DND-41 (cell line): Measurements from ENCODE around the gene ZNRF2.

Experiments
- ATAC-seq: fragments of 200-7000 bp; cut with Tn5 transposase; 3 replicates; pipeline ENCODE4 v1.9.1; 2021; ENCODE audit warnings: low read depth; ENCODE audit not compliant: insufficient read depth
- DNase-seq: peaks from one replicate; pipeline ENCODE4 v3.0.0-alpha.2; 2020
- H2AFZ ChIP-seq: 2 replicates; pipeline ENCODE4 v1.6.0; 2012; ENCODE audit warnings: low read depth, low read length
- H3K27ac ChIP-seq: 2 replicates; pipeline ENCODE4 v1.5.1; 2012; ENCODE audit warnings: low read length, inconsistent platforms
- H3K27me3 ChIP-seq: fragments of 200-600 bp; sonication (generic); 2 replicates; pipeline ENCODE4 v1.6.0; 2012; ENCODE audit warnings: low read length, mild to moderate bottlenecking, inconsistent platforms; ENCODE audit not compliant: insufficient read depth, poor library complexity
- H3K36me3 ChIP-seq: 2 replicates; pipeline ENCODE4 v1.5.1; 2012; ENCODE audit warnings: low read length, inconsistent platforms; ENCODE audit not compliant: insufficient read depth
- H3K4me1 ChIP-seq: 2 replicates; pipeline ENCODE4 v1.5.1; 2012; ENCODE audit warnings: mild to moderate bottlenecking, low read length; ENCODE audit not compliant: insufficient read depth
- H3K4me2 ChIP-seq: 2 replicates; pipeline ENCODE4 v1.6.0; 2012; ENCODE audit warnings: mild to moderate bottlenecking, moderate library complexity, low read length, inconsistent platforms; ENCODE audit not compliant: insufficient read depth
- H3K4me3 ChIP-seq, 2 experiments: fragments of 200-600 bp in 1 of 2; shearing (Covaris generic) in 1 of 2; 2 replicates each; pipeline ENCODE4 v1.5.1; 2012 to 2016; ENCODE audit warnings: inconsistent platforms in 2 of 2, low read length in 2 of 2, mild to moderate bottlenecking in 2 of 2, low read depth in 1 of 2, moderate library complexity in 1 of 2
- H3K79me2 ChIP-seq: 2 replicates; pipeline ENCODE4 v1.6.0; 2012; ENCODE audit warnings: low read length, inconsistent platforms; ENCODE audit not compliant: insufficient read depth
- H3K9ac ChIP-seq: 2 replicates; pipeline ENCODE4 v1.6.0; 2012; ENCODE audit warnings: low read depth, mild to moderate bottlenecking, inconsistent platforms, low read length, moderate library complexity
- H3K9me3 ChIP-seq: 2 replicates; pipeline ENCODE4 v1.5.1; 2012; ENCODE audit warnings: low read length, moderate library complexity, mild to moderate bottlenecking, inconsistent platforms; ENCODE audit not compliant: insufficient read depth, severe bottlenecking
- H4K20me1 ChIP-seq: 2 replicates; pipeline ENCODE4 v1.6.0; 2012; ENCODE audit warnings: low read length; ENCODE audit not compliant: insufficient read depth
- CTCF ChIP-seq: IDR thresholded peaks from 2 replicates; pipeline ENCODE4 v1.5.1; 2012; ENCODE audit warnings: borderline replicate concordance, low read length, moderate library complexity, mild to moderate bottlenecking; ENCODE audit not compliant: poor library complexity, severe bottlenecking; ENCODE audit errors: extremely low read depth
- EZH2 ChIP-seq: IDR thresholded peaks from 3 replicates; pipeline ENCODE4 v1.6.1; 2012; ENCODE audit warnings: borderline replicate concordance, low read depth, mild to moderate bottlenecking, moderate library complexity, low read length, inconsistent platforms; ENCODE audit not compliant: severe bottlenecking

The ZNRF2 gene

GRCh38 chr7:30284298-30285066, at the start of gene ZNRF2:
TSS of gene ZNRF2 (plus strand) at chr7:30284597. CDS start at chr7:30285358, 761 bp downstream.
- H2AFZ ChIP-seq, result peak within 1 kb of the TSS; percentile 74
- no peaks in the 10 kb centered on the region for H3K27me3 ChIP-seq
- H3K4me3 ChIP-seq, result peak within 1 kb of the TSS; percentile 75 to 76; a peak in 3 of 4 replicates
- H3K27ac ChIP-seq, result peak within 1 kb of the TSS; percentile 94
- peak within 1 kb of the TSS; percentile 77 for H3K4me2 ChIP-seq
- DNase-seq, result peak; percentile 100
- H3K79me2 ChIP-seq, result peaks cover 39% of the 10 kb centered on the region
- ATAC-seq, result peak; percentile 88
- H4K20me1 ChIP-seq, result peaks cover 19% of the 10 kb centered on the region; the same call in 1 of the 2 replicates
- peaks cover 39% of the 10 kb centered on the region for H3K4me1 ChIP-seq
- no peak for TF ChIP-seq EZH2
- peak; percentile 51 for TF ChIP-seq CTCF
- H3K9ac ChIP-seq, result peak within 1 kb of the TSS; percentile 99
- peaks cover 2% of the 10 kb centered on the region for H3K9me3 ChIP-seq
- no peaks in the 10 kb centered on the region; the same call in 1 of the 2 replicates for H3K36me3 ChIP-seq

DNA sequence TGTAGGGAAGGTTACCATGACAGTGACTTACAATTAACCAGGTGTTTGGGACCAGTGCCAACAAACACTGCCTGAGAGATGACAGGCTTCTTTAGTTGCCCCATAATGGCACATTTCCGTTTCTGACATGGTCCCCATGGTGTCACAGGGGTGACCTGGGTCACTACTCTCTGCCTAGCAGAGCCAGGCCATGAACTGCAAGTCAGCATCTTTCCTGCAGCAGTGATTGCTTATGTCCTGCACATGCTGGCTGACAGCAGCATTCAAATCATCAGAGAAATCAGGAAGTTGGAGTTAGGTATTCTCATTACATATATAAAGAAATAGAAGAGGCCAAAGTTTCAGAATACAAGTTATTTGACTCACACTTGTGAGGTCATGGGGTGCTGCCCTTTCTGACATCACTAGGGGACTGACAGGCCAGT, 47.1 kb upstream of the ZNRF2 start:
- no peak for ATAC-seq
- no peak overlapping the region for H3K9ac ChIP-seq
- TF ChIP-seq CTCF, result no peak
- no peak overlapping the region for H3K4me3 ChIP-seq
- no peaks in the 10 kb centered on the region for H3K4me1 ChIP-seq
- no peak overlapping the region for H3K4me2 ChIP-seq
- no peak overlapping the region for H3K27ac ChIP-seq
- no peak overlapping the region for H2AFZ ChIP-seq
- peaks cover 27% of the 10 kb centered on the region for H3K27me3 ChIP-seq
- no peak for DNase-seq
- H3K36me3 ChIP-seq, result no peaks in the 10 kb centered on the region
- no peaks in the 10 kb centered on the region for H4K20me1 ChIP-seq
- no peaks in the 10 kb centered on the region for H3K79me2 ChIP-seq
- no peaks in the 10 kb centered on the region for H3K9me3 ChIP-seq

GRCh38 chr7:30238721-30239441, 45.5 kb upstream of the ZNRF2 start:
- H3K9ac ChIP-seq, result no peak overlapping the region
- no peaks in the 10 kb centered on the region for H4K20me1 ChIP-seq
- H3K9me3 ChIP-seq, result no peaks in the 10 kb centered on the region
- H3K36me3 ChIP-seq, result no peaks in the 10 kb centered on the region
- H3K79me2 ChIP-seq, result no peaks in the 10 kb centered on the region
- no peak overlapping the region for H3K4me2 ChIP-seq
- H3K27me3 ChIP-seq, result peaks cover 28% of the 10 kb centered on the region
- ATAC-seq, result no peak
- no peak for DNase-seq
- no peaks in the 10 kb centered on the region for H3K4me1 ChIP-seq
- TF ChIP-seq CTCF (no peak), EZH2 (no peak)
- no peak overlapping the region for H3K4me3 ChIP-seq
- no peak overlapping the region for H3K27ac ChIP-seq
- H2AFZ ChIP-seq, result no peak overlapping the region
